ENCODE measurements around the gene ZNF385D. TPM values are rescaled to one million over a fixed set of nuclear protein-coding genes. Genes with fewer than 3 reads are reported as not detected.

The ZNF385D gene
- polyA plus RNA-seq, 1 of the 3 experiments (the other 2 are of a cell fraction) = 1.8 TPM

DNA sequence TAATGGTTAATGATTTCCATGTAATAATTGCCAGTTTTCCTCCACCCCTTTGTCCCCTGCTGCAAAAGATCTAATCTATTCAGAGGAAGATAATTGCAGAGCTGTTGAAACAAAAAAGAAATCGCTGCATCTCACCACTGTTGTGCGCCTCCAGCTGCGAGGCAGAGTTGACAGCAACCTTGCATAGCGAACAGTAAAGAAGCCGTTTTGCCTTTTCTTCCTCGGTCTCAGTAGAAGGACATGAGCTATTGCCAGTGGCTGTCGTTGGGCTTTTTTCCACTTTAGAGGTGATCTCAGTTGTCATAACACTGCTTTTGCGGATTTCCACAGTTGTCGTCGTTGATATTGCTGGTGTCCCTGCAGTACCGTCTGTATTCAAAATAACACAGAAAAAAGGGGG lies 314.2 kb downstream of the ZNF385D start:
- Histone ChIP-seq H3K9ac (no peak overlapping the region), H3K9me2 (no peaks in the 10 kb centered on the region), H3K4me1 (ENCODE audit: control insufficient read depth in 1 of 2, insufficient read depth in 2 of 2, low read depth in 1 of 2, low read length in 1 of 2) (peaks cover 0 to 2% of the 10 kb centered on the region in 2 experiments; a peak in 1 of 4 replicates), H3F3A (replicated peaks; ENCODE audit: insufficient read depth) (no peaks in the 10 kb centered on the region), H3K9me3 (no peaks in the 10 kb centered on the region), H3K27me3 (ENCODE audit: insufficient read depth) (no peaks in the 10 kb centered on the region), H3K79me2 (ENCODE audit: insufficient read depth) (no peaks in the 10 kb centered on the region), H3K27ac (ENCODE audit: low read depth in 2 of 2, low read length in 1 of 2) (no peak overlapping the region), H3K36me3 (replicated peaks in 1 of 2; ENCODE audit: control insufficient read depth in 1 of 2, insufficient read depth in 2 of 2, low read length in 1 of 2) (no peaks in the 10 kb centered on the region), H4K20me1 (ENCODE audit: insufficient read depth) (no peaks in the 10 kb centered on the region), H3K4me2 (no peak overlapping the region), H2AFZ (ENCODE audit: low read depth) (no peak overlapping the region), H3K4me3 (ENCODE audit: low read depth in 2 of 2, low read length in 1 of 2) (no peak overlapping the region)
- TF ChIP-seq, protein P1, sequence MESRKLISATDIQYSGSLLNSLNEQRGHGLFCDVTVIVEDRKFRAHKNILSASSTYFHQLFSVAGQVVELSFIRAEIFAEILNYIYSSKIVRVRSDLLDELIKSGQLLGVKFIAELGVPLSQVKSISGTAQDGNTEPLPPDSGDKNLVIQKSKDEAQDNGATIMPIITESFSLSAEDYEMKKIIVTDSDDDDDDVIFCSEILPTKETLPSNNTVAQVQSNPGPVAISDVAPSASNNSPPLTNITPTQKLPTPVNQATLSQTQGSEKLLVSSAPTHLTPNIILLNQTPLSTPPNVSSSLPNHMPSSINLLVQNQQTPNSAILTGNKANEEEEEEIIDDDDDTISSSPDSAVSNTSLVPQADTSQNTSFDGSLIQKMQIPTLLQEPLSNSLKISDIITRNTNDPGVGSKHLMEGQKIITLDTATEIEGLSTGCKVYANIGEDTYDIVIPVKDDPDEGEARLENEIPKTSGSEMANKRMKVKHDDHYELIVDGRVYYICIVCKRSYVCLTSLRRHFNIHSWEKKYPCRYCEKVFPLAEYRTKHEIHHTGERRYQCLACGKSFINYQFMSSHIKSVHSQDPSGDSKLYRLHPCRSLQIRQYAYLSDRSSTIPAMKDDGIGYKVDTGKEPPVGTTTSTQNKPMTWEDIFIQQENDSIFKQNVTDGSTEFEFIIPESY (IDR thresholded peaks at IDR 0.05; ENCODE audit: borderline replicate concordance, low read depth) = no peak
- TF ChIP-seq, protein P2, sequence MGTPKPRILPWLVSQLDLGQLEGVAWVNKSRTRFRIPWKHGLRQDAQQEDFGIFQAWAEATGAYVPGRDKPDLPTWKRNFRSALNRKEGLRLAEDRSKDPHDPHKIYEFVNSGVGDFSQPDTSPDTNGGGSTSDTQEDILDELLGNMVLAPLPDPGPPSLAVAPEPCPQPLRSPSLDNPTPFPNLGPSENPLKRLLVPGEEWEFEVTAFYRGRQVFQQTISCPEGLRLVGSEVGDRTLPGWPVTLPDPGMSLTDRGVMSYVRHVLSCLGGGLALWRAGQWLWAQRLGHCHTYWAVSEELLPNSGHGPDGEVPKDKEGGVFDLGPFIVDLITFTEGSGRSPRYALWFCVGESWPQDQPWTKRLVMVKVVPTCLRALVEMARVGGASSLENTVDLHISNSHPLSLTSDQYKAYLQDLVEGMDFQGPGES (IDR thresholded peaks at IDR 0.05; ENCODE audit: low read depth, low read length) = no peak
- TF ChIP-seq FOXM1 (IDR thresholded peaks at IDR 0.05; ENCODE audit: low read depth) (no peak), EZH2phosphoT487 (IDR thresholded peaks at IDR 0.05; ENCODE audit: borderline replicate concordance, low read depth) (no peak), MEF2A (IDR thresholded peaks at IDR 0.05; ENCODE audit: borderline replicate concordance, low read depth) (no peak), POLR2AphosphoS5 (IDR thresholded peaks at IDR 0.05; ENCODE audit: low read depth, low read length) (no peak), CHD2 (IDR thresholded peaks at IDR 0.05; ENCODE audit: low read length, partially characterized antibody) (no peak), GABPA (IDR thresholded peaks at IDR 0.05; ENCODE audit: low read depth) (no peak), RAD21 (IDR thresholded peaks at IDR 0.05; ENCODE audit: low read length) (no peak), FOSL2 (IDR thresholded peaks at IDR 0.05; ENCODE audit: borderline replicate concordance, low read depth) (no peak), SIN3A (IDR thresholded peaks at IDR 0.05; ENCODE audit: borderline replicate concordance, low read depth, low read length) (no peak), MXI1 (IDR thresholded peaks at IDR 0.05; ENCODE audit: low read depth, low read length) (no peak), YY1 (IDR thresholded peaks at IDR 0.05; ENCODE audit: low read depth) (no peak)
- TF ChIP-seq, protein P3, sequence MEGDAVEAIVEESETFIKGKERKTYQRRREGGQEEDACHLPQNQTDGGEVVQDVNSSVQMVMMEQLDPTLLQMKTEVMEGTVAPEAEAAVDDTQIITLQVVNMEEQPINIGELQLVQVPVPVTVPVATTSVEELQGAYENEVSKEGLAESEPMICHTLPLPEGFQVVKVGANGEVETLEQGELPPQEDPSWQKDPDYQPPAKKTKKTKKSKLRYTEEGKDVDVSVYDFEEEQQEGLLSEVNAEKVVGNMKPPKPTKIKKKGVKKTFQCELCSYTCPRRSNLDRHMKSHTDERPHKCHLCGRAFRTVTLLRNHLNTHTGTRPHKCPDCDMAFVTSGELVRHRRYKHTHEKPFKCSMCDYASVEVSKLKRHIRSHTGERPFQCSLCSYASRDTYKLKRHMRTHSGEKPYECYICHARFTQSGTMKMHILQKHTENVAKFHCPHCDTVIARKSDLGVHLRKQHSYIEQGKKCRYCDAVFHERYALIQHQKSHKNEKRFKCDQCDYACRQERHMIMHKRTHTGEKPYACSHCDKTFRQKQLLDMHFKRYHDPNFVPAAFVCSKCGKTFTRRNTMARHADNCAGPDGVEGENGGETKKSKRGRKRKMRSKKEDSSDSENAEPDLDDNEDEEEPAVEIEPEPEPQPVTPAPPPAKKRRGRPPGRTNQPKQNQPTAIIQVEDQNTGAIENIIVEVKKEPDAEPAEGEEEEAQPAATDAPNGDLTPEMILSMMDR (IDR thresholded peaks at IDR 0.05) = no peak
- TF ChIP-seq, protein P4, sequence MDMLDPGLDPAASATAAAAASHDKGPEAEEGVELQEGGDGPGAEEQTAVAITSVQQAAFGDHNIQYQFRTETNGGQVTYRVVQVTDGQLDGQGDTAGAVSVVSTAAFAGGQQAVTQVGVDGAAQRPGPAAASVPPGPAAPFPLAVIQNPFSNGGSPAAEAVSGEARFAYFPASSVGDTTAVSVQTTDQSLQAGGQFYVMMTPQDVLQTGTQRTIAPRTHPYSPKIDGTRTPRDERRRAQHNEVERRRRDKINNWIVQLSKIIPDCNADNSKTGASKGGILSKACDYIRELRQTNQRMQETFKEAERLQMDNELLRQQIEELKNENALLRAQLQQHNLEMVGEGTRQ (IDR thresholded peaks at IDR 0.05; ENCODE audit: borderline replicate concordance, low read depth, low read length) = no peak
- TF ChIP-seq, protein P5, sequence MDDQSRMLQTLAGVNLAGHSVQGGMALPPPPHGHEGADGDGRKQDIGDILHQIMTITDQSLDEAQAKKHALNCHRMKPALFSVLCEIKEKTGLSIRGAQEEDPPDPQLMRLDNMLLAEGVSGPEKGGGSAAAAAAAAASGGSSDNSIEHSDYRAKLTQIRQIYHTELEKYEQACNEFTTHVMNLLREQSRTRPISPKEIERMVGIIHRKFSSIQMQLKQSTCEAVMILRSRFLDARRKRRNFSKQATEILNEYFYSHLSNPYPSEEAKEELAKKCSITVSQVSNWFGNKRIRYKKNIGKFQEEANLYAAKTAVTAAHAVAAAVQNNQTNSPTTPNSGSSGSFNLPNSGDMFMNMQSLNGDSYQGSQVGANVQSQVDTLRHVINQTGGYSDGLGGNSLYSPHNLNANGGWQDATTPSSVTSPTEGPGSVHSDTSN (IDR thresholded peaks at IDR 0.05) = no peak
- POLR2A ChIA-PET = no interaction called here
- CTCF ChIA-PET = no interaction called here
- no peak for DNase-seq
- 82% methylated on average over 11 of the region's 11 CpGs for WGBS (ENCODE audit: low lambda C conversion rate)

Measured in SK-N-SH (cell line).